ENCODE results near the gene NCAM1.

The NCAM1 gene

DNA sequence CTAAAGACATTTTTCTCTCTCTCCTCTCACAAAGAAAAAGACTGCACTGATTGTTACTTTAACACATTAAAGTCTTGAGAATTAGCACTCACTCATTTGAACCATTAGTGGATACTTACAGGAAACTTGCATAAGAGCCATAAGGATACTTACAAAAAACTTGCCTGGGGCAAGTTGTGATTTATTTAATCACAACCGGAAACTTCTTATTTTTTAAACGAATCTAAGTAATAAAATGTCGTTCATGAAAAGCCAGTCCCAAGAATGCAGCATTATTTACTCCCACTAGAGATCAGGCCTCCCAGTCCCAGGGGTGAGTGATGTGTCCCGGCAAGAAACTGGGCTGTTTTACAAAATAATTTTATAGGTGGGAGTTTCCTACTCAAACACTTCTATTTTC, 293.9 kb downstream of the NCAM1 start:
- DNase-seq, result no peak
- intact Hi-C loops (cut with DNase I), result no loop called here

DNA sequence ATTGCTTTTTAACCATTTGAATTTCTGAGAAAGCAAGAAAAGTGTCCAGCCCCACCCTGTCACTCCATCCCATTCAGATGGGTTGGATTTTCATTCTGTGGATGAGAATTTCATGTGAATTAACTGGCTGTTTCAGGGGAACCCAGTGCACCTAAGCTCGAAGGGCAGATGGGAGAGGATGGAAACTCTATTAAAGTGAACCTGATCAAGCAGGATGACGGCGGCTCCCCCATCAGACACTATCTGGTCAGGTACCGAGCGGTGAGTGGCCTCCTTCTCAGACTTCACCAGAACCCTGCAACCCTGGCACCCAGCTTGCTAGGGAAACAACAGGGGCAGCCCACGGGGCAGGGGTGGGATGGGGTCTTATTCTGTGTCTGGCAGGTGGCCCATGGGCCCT, 294.5 kb downstream of the NCAM1 start:
- intact Hi-C loops (cut with DNase I), result no loop called here
- DNase-seq, result peak in 1 of 42 donors; percentile 8

DNA sequence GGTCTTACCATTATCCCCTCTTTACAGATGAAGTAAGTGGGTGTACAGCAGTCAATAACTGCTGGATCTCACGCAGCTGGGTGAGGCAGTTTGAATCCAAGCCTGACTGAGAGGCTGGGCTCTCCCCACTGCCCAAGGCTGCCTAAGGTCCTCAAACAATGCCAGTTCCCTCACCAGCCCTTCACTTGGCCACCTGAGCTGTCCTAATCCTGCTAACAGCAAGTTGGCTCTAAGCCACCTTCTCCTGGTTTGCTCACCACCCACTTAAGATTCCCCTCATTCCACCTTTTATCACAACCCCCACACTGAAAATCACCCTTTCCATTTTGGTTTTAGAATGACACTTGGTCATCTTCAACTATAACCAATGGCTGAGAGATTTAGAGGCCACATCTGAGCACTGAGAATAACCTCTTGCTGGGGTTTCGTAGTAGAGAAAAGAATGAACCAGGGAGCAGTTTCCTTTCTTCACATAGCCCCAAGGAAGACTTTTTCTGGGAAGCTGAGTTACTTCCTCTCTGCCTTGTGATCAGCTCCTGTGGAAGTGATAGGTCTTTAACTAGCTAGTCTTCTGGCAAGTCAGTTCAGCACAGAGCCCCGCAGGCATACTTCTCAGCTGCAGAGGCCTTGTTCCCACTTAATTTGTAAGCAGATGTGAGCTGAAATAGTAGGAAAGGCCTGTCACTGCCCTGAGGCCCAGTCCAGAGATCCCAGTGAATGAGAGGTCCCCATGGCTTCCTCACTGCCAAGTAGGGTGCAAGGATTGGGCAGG, 295.4 kb downstream of the NCAM1 start:
- no peak for DNase-seq
- intact Hi-C loops (cut with DNase I), result no loop called here

DNA sequence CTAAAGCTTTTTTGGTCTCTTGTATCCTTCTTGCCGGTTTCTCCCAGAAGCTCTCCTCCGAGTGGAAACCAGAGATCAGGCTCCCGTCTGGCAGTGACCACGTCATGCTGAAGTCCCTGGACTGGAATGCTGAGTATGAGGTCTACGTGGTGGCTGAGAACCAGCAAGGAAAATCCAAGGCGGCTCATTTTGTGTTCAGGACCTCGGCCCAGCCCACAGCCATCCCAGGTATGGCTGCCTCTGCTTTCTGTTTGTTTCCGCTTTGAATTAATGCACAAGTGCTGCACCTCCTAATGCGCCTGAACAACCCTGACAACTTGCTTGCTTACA, 298.8 kb downstream of the NCAM1 start:
- no peak for DNase-seq
- intact Hi-C loops (cut with DNase I), result no loop called here

DNA sequence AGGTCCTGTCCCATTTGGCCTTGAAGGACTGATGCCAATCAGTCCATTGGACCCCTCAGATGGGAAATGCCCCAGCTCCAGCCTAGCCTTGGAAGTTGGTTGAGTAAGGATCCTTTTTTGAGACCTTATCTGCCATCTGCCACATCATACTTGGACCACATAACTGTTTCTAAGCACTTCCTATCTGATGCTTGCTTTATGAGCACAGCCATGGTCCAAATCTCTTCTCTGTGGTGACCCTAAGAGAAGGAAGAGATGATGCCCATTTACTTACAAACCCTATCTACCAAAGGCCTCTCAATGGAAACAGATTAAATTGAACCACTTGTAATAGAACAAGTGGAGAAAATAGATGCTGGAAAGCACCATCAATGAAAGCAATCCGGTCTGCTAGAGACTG, 299.3 kb downstream of the NCAM1 start:
- no peak for DNase-seq
- intact Hi-C loops (cut with DNase I), result no loop called here

DNA sequence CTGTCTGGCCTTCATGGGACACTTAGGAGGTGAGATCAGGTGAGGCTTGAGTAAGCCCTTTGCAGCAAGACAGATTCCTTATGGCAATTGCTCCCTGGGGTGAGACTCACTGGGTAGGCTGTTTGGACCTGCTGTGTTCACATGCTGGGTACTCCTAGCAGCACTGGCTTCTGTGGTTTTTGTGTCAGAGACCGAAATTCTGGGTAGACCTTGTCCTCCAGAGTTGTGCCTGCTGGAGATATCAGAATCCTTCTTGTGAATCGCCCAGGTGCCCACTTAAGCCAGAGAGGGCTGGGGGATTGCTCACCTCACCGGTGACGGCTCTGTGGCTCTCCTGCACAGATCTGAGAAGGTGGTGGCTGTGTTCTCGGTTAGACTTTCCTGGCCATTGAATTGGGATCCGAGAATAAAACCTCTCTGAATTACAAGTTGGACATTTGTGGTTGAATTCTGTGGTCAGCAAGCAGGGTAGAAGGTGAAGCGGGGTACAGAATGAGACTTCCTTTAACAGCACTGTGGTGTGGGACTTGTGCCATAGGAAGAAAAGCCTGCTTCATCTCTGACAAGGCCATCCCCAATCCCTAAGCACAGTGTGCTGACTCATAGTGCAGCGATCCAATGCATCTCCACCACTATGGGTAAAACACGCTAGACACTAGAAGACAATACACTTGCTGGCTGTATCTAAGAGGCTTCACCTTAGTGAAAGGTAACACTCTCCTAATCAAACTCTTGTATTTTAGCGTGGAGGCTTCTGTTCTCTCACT, 300.7 kb downstream of the NCAM1 start:
- DNase-seq, result peak in 17 of 42 donors; percentile 33 to 72 (median 47)
- intact Hi-C loops (cut with DNase I), result no loop called here

DNA sequence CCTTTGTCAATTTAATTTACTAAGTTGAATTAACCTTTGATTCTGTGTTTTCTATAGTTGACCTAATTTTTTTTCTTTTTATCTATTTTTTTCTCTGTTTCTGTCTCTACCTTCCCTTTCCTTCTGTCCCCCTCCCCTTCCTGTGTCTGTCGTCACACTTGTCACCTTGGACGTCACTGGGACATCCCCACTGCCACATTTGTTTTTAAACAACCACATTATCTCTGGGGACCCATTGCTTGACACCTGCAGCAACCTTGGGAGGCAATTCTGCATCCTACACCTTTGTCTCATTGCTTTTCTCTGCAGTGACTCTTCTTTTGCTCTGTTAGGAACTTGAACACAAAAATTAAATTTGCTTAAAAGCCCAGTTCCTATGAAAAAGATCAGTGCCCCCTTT, 301.4 kb downstream of the NCAM1 start:
- no peak for DNase-seq
- intact Hi-C loops (cut with DNase I), result no loop called here

DNA sequence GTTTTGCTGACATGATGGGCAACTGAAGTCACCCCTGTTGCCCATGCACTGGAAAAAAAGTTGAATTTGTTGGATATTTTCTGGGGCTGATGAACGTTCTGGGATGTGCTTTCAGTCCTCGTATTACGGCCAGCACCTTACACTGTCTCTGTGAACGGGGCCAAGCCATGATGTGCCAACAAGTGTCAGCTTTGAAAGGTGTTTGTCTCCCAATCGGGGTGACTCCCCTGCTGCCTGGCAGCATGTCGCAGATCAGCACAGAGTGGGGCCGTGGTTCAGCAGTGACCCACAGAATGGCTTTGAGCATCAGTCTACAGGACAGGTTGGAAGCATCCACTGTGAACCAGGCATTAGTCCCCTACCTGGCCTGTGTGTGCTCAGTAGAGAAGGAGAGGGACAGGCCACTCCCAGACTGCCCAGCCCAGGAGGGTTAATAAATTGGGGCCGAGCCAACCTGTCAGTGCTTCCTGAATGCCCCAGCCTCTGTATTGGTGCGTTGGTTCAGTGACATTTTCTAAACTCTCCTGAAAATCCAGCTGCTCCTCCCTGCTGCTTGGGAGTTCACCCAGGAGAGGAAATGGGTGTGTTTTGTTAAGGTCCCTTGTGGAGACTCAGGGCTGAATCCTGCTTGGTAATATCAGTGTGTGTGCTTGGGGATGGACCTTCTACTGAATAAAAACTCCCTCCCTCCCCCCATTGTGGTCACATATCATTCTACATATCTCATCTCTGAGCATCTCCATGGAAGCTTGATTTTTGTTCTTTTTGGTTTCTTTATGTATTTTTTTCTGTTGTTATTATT, 302.4 kb downstream of the NCAM1 start:
- no peak for DNase-seq
- intact Hi-C loops (cut with DNase I), result no loop called here

DNA sequence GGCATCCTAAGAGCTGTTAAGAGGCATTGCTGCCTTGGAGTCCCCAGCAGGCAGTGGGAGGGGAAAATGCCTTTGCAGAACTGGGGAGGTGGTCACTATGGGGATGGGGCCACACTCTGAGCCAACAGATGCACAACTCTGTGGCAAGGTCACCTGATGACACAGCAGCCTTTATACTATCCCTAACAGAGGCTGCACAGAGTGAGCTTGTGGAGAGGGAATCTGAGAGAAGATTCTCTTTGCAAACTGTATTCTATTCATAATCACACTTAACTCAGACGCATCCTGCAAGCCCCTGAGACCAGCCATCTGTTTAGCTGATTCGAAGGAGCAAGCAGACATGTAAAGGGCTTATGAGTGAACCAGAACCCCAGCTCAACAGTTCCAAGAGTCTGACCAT, 304.1 kb downstream of the NCAM1 start:
- DNase-seq, result no peak
- intact Hi-C loops (cut with DNase I), result no loop called here

DNA sequence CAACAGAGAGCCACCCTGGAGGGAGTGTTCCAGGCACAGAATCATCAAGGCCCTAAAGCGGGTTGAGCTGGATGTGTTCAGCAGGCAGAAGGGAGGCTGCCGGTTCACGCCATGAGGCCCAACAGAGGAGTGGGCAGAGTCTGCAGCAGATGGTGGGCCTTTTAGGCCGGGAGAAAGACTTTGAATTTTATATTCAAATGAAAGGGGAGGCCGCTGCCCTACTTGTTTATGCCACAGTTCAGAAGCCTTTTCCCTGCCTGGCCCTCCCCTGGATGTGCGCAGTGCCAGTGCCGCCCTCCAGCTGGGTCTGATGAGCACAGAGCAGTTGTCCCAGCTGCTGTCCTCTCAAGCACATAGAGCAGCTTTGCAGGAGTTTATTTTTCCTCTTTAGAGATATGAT, 306.3 kb downstream of the NCAM1 start:
- DNase-seq, result peak; percentile 45 to 89 (median 75)

DNA sequence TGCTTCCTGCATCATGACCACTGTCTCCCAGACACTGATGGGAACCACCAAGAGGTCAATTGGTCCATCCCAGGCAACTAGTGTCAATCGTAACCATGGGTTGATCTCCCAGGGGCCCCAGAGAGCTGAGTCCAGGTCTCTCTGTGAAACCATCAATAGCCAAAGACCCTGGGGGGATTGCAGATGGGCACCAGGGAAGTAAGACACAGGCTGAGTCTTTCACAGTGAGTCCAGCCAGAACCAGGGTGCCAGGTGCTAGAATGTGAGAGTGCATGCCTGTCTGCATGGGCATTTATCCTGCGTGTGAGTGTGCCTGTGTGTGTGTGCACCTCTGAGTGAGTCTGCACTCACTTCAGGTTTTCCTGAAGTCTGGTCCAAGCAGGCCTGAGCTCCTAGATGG, 307.9 kb downstream of the NCAM1 start:
- no peak for DNase-seq
- intact Hi-C loops (cut with DNase I), result no loop called here

More for the DNA sequence above, 306.3 kb downstream of the NCAM1 start:
- intact Hi-C loops (cut with DNase I), result no loop called here

DNA sequence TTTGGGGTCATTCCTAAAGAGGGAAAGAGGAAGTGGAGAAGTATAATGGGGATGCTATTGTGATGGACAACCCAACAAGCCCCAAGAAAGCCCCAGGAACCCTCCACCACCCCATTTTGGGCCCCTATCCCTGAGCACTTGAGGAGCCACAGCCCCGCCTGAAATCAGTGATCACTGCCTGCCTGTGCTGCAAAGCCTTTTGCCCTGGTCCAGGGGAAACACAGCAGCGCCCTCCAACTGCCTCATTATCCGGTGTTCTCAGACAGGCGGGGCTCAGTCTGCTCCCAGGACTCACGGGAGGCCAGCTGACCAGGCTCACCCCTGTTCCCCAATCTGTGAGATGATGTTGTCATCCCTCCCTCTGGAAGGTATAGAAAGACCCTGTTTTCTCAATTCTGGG, 308.4 kb downstream of the NCAM1 start:
- DNase-seq, result no peak
- intact Hi-C loops (cut with DNase I), result loop anchor here (10.0 kb wide), 1 partner anchor 305 kb away; the partner anchor contains the start of gene NCAM1

DNA sequence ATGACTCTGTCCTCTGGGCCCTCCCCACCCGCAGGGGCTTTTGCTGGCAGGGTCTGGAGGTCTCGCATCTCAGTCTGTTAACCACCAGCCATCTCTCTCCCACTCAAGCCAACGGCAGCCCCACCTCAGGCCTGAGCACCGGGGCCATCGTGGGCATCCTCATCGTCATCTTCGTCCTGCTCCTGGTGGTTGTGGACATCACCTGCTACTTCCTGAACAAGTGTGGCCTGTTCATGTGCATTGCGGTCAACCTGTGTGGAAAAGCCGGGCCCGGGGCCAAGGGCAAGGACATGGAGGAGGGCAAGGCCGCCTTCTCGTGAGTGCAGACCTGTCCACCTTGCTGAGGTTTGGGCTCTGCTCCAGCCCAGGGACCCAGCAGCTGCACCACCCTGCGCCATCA, 308.9 kb downstream of the NCAM1 start:
- DNase-seq, result no peak
- intact Hi-C loops (cut with DNase I), result loop anchor here (10.0 kb wide), 1 partner anchor 305 kb away; the partner anchor contains the start of gene NCAM1

DNA sequence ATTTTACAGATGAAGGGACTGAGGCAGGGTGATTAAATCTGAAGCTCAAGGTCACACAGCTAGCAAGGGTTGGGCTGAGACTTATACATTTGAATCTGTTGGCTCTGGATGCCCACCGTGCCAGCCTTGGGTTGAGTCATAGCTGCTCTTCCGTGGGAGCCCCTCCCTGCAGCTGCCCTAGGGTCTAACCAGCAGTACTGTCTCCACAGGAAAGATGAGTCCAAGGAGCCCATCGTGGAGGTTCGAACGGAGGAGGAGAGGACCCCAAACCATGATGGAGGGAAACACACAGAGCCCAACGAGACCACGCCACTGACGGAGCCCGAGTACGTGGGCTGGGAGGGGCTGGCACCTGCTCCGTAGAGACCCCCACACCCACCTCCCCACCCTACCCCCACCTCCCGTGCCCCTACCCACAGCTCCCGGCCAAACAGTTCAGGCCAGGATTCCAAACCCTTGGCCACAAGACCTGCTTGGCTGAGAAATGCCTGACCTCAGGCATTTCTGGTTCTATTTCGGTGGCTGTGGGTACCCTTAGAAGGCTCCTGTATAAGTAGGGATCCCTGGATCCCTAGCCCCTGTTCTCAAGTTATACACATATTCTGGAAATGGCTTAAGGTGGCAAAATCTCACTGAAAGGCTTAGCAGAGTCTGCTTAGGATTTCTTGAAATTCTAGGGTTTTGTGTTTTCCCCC, 310.5 kb downstream of the NCAM1 start:
- DNase-seq, result no peak
- intact Hi-C loops (cut with DNase I), result loop anchor here (10.0 kb wide), 1 partner anchor 307 kb away; the partner anchor contains the start of gene NCAM1

DNA sequence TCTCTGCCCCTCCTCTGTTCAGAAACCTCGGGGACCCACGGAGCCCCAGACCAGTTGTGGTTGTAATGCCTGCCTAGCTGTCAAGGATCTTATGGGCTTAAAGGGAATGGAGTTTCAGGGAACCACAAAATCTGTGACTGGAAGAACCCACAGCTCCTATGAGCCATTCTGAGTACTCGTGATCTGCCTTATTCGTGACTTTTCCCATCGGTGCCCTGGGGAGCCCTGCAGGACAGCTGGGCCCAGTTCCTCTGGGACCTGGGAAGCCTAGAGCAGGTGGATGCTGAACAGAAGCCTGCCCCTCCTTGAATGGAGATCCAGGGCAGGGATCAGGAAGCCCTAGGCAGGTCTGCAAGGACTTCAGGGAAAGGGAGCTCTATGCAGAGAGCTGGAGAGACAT, 311.1 kb downstream of the NCAM1 start:
- intact Hi-C loops (cut with DNase I), result loop anchor here (10.0 kb wide), 1 partner anchor 307 kb away; the partner anchor contains the start of gene NCAM1

DNA sequence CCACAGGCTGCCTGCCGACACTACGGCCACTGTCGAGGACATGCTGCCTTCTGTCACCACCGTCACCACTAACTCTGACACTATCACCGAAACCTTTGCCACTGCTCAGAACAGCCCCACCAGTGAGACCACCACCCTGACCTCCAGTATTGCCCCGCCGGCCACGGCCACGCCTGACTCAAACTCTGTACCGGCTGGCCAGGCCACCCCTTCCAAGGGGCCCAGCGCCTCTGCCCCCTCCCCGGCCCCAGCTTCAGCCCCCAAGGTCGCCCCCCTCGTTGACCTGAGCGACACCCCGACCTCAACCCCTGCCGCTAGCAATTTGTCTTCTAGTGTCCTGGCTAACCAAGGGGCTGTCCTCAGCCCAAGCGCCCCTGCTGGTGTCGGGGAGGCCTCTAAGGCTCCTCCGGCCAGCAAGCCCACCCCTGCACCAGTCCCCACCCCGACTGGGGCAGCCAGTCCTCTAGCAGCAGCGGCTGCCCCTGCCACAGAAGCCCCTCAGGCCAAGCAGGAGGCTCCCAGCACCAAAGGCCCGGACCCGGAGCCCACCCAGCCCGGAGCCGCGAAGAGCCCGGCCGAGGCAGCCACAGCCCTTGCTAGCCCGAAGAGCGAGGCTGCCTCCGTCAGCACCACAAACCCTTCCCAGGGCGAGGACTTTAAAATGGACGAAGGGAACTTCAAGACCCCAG, 311.9 kb downstream of the NCAM1 start:
- intact Hi-C loops (cut with DNase I), result loop anchor here (10.0 kb wide), 1 partner anchor 308 kb away; the partner anchor contains the start of gene NCAM1
- DNase-seq, result no peak

More for the DNA sequence above, 311.1 kb downstream of the NCAM1 start:
- DNase-seq, result no peak

DNA sequence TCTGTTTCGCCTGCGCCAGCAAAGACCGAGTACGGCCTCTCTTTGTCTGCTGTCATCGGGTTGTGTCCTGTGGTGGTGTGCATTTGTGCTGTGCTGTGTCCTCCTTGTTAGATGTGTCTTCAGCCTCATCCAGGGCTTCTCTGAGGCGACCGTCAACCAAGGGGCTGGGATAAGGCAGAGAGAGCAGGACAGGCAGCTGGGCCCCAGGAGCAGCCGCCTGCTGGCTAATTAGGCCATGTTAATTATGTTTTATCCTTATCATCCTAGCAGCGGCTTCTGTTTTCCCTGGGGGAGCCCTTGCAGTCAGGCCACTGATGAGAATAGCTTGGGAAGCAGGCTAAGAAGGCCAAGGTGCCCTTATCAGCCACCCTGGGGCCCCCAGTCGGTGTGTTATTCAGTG, 312.5 kb downstream of the NCAM1 start:
- intact Hi-C loops (cut with DNase I), result loop anchor here (10.0 kb wide), 1 partner anchor 309 kb away; the partner anchor contains the start of gene NCAM1
- DNase-seq, result no peak
